ENCODE results near the gene DYNC1LI1. TPM values are rescaled to one million over a fixed set of nuclear protein-coding genes. Genes with fewer than 3 reads are reported as not detected.
"Not testable (repeated sequence)": the region's sequence is repeated elsewhere in the genome, so short reads cannot be mapped to it uniquely, and the experiment has no call there.

DYNC1LI1 gene
- total RNA-seq, 1 donor from 2014 or later, result 50.8 TPM

DNA sequence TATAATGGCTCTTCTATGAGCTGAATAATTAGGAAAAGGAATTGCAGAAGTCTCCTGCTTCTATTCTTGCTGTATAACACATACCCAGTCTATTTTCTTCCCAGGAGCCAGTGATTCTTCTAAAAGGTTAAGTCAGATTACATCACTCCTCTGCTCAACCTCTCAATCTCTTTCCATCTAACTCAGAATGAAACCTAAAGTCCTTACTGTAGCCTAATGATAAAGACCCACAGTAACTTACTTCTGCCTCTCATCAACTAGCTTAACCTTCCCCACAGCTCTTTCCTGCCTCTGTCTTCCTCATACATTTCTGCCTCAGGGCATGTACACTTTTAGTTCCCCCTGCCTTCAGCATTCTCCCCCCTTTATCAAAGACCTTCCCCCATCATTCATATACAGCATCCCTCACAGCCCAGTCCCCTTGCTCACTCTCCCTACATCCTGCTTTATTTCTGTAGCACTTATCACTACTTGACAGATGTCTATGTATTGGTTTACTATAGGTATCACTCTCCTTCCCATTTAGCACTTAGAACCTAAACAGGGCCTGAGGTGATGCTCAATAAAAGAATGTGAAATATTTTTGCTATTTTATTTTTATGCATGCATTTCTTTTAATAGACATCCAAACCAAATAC lies 39.5 kb downstream of the DYNC1LI1 start:
- DNase-seq, result no peak

DNA sequence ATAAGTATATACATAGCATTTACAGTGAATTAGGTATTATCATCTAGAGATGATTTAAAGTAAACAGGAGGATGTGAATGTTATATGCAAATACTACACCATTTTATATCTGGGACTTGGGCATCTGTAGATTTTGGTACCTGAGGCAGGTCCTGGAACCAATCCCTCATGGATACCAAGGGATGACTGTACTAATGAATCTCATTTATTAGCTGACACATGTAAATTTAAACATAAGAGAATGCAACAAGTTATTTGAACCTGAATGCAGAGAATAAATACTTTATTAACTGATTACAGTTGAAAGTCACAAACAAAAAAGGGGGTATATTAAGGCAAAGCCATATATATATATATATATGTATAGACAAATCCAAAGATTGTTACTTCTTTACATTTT lies 44.9 kb downstream of the DYNC1LI1 start:
- no peak for DNase-seq

DNA sequence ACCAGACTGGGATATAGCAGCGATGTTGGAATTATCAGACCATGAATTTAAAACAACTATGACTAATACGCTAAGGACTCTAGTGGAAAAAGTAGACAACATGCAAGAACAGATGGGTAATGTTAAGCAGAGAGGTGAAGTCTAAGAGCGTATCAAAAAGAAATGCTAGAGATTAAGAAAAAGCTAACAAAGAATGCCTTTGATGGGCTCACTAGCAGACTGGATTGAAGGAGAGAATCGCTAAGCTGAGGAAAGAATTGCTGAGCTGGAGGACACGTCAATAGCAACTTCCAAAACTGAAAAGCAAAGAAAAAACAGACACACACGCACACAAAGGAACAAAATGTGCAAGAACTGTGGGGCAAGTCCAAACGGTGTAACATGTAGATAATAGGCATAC lies 48.0 kb downstream of the DYNC1LI1 start:
- DNase-seq, result peak; percentile 31

DNA sequence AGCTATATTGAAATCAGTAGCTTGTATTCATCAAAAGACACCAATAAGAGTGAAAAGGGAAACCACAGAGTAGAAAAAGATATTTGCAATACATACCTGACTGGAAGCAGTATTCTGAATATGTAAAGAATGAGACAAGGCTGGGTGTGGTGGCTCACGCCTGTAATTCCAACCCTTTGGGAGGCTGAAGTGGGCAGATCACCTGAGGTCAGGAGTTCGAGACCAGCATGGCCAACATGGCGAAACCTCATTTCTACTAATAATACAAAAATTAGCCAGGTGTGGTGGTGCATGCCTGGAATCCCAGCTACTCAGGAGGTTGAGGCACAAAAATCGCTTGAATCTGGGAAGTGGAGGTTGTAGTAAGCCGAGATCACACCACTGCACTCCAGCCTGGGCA lies 51.7 kb downstream of the DYNC1LI1 start:
- DNase-seq, result not testable (repeated sequence)

DNA sequence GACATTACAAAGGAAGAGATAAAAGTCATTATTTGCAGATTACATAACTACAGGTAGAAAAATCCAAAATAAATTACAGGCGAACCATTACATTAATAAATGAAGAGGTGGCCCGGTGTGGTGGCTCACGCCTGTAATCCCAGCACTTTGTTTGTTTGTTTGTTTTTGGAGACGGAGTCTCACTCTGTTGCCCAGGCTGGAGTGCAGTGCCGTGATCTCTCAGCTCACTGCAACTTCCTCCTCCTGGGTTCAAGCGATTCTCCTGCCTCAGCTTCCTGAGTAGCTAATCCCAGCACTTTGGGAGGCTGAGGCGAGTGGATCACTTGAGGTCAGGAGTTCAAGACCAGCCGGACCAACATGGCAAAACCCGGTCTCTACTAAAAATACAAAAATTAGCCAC lies 53.9 kb downstream of the DYNC1LI1 start:
- not testable (repeated sequence) for DNase-seq

DNA sequence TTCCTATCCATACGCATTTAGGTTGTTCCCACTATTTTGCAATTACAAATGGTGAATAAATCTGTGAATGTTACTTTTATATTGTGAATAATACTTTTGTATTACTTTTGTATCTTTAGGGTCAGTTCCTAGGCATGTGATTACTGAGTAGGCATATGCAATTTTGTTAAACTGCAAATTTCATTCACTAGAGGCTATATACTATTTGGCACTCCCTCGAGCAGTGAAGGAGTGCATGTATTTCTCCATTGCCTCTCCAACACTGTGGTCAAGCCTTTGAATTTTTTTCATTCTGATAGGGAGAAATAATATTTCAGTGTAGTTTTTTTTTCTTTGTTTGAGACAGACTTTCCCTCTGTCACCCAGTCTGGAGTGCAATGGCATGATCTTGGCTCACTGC lies 59.7 kb downstream of the DYNC1LI1 start:
- DNase-seq, result no peak

DNA sequence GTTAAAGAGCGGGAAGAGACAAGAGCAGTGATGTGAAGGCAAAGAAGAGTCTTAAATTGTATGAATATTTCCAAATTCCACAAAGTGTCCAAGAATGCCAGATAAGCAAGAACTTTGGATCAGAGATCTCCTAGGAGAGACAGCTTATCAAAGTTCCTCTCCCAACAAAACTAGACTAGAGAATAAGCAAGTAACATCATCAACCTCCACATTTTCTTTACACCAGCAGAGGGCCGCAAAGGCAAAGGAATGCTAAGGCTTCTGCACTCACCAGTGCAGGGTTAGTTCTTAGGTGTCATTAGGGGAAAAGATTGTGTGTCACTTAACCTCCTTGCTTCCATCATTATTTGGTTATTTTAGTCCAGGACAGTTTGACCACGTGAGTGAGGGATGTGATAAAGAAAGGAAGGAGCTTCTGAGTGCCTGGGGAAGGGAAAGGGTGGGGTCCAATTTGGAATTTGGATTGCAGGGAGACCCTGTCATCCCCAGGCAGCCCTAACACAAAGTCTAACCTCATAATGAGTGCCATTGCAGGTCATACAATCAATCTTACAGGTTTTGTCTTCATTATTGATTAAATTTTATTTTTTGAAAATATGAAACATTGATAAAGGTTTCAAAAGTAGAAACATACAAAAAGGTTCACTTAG lies 60.5 kb downstream of the DYNC1LI1 start:
- peak; percentile 85 for DNase-seq

DNA sequence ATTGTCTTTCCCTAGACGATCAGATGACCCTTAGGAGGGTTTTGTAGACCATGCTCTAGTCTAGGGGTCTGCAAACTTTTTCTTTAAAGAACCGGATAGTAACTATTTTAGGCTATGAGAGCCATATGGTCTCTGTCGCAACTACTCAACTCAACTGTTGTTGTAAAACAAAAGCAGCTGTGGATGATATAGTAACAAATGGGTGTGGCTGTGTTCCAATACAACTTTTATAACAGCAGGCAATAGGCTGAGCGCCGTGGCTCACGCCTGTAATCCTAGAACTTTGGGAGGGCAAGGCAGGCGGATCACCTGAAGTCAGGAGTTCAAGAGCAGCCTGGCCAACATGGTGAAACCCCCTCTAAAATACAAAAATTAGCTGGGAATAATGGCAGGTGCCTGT lies 61.9 kb downstream of the DYNC1LI1 start:
- peak; percentile 45 for DNase-seq

DNA sequence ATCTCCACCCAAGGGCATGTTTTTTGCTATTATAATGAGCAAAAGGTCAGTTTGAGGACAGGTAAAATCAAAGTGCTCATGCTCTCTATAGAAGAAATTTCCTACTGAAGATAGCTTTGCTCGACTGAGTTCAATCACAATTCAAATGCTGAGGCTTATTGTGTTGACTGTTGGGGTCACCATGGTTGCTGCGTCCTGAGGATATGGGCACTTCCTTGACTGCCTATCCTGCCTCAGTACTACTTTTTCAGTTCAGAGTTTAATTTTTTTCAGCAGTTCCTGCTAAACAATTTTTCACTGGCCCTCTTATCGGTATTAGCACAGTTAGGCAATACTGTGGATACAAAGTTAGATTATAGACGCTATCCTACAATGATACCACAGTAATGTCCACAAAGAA lies 64.2 kb downstream of the DYNC1LI1 start:
- no peak for DNase-seq

DNA sequence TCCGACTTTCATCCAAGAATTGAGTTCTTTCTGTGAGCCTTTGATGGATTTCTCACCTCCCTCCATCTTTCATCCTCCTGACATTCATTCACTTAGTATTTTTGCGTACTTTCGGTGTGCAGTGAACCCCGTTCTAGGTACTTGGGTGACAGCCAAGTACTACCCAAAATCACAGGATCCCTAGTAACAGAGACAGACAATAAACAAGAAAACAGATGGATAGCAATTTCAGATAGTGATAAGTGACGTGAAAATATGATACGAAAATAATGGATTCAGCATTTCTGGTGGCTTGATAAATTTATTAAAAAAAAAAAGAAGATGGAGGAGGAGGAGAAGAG lies 67.7 kb downstream of the DYNC1LI1 start:
- DNase-seq, result no peak

DNA sequence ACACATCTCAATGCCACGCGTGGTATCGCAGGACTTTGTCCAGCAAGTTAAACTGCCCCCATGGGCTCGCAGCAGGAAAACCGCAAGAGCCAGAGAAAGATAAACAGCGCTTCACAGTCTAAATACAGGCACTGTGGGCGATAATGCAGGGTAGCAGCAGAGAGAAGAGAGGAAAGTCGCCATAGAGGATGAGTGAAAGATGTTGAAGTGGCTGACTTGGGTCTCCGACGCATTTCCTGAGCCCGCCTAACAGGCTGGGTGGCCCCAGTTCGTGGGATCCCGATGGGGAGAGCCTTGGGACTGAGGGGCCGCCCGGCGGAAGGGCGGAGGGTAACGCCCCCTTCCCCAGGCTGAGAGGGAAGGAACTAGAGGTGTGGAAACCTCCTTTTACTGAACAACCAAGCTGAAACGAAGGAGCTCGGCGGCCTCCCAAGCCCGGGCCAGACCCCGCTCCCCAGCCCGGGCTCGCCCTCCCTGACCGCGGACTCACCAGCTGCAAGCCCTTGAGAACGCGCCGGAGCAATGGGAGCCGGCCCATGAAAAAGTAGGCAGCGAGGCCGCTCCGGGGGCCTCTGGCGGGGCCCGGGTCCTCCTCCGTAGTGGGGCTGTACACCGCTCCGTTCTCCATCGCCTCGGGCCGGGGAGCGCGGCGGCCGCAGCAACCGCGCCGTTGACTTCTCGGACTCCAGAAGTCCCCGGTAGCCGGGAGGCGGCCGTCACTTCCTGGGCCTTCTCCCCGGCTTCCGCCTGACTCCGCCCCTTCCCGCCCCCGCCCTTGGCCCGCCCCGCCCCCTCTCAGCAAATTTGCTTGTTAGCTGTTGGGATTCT lies 68.3 kb downstream of the DYNC1LI1 start, which contains the start of gene CMTM6:
TSS of gene CMTM6 (minus strand) at position 735 of the 828 bp plus-strand sequence. CDS start at position 628, 107 bp downstream.
- DNase-seq, result peak; percentile 92

DNA sequence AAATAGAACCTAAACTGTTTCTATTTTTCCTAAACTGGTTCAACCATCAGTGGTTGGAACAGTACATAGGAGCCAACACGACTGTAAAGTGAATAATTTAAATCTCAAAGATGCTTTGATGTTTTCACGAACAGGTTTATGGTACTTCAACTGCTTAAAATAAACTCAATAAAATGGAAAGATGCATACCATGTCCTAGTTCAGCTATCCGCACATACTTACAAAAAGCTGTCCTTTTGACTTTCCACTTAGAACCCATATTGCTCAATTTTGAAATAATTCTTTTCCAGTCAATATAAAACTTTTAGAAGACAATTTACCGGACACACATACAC lies 68.9 kb downstream of the DYNC1LI1 start:
- no peak for DNase-seq

DNA sequence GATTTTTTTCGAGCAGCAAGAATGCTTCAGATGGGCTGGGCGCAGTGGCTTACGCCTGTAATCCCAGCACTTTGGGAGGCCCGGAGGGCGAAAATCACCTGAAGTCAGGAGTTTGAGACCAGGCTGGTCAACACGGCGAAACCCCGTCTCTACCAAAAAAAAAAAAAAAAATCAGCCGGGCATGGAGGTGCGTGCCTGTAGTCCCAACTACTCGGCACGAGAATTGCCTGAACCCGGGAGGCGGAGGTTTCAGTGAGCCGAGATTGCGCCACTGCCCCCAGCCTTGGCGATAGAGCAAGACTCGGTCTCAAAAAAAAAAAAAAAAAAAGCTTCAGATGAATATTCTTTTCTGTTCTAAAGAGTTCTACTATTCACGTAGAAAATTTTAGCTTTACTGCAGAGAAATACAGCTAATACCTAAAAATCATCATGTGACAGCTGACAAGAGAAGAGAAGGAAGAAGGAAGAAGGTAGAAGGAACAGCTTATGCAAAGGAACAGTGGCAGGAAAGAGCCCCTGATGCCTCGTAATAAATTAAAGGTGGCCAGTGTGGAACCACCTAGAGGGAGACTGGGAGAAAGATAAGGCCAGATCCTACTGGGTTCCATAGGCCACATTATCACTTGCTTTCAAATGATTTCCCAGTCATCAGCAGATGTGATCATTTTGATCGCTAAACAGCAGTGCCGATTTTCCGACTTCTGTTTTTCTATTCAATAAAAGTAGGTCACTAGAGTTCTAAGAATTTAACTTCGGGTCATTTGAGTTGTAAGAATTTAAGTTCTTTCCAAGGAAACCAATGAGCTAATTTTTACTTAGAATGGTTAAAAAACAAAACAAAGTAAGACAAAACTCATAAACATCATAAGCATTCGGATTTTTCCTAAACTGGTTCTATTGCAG lies 69.5 kb downstream of the DYNC1LI1 start:
- no peak for DNase-seq

DNA sequence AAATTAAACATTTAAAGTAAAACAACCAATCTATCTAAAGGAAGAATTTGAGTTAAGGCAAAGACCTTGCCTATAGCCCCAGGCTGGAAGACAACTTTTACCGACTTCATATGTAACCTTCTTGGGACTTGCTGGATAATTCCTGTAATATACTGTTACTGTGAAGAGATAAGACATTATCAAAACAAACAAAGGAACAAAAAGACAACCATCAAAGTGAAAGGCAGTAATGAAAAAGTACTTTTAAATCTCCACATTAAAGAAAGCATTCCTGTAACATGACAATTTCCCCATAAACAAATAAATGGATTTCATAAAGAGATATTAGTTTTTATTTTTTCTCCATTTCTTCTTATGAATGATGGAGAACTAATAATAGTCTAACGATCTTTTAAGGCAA lies 70.4 kb downstream of the DYNC1LI1 start:
- DNase-seq, result no peak

DNA sequence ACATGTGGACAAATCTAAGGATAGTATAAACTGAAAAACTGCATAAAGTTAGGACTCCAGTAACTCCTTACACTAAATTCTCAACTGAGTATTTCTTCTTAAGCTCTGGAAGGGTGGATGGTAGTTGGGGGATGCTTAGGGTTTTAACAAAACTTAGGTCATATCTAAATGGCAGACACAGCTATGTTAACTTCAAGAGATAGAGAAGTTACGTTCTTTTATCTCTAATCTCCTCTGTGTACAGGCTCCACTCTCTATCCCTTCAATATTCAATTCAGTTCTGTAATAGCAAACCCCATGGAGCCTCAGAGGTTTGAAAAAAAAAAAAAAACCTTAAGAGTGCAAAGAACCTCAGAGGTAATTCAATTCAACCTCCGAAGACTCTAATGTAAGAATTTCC lies 71.1 kb downstream of the DYNC1LI1 start:
- DNase-seq, result no peak

DNA sequence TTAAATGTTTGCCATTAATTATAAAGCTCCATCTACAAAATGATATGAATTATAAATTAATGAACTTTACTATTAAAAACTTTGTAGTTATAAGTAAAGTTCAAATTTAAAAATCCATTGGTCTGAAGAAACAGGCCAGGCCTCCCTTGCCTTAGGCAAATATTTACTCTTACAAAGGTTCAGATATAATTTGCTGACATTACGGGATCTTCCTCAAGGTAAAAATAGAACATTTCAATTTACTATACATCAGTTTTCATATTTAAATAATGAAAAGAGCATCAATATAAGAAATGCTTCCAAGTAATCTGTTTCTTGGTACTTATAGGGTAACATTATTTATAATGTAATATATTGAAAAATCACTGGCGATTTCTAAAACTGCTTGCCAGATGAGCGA lies 71.7 kb downstream of the DYNC1LI1 start:
- DNase-seq, result no peak

DNA sequence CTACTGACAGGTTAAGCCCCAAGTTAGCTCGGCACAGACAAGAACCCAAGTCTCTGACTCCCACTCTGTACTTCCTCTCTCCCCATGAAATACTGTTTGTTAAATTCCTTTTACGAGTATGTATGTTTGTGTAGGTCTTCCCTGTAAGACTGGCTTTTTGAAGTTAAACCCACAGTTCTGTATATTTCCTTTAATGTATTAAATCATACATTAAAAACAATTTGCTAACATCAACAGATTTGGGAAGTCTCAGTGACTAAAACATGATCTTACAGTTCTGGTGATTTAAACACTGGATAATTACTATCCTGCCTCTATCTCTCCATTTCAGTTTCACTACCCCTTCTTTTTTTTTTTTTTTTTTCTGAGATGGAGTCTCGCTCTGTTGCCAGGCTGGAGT lies 72.4 kb downstream of the DYNC1LI1 start:
- no peak for DNase-seq

DNA sequence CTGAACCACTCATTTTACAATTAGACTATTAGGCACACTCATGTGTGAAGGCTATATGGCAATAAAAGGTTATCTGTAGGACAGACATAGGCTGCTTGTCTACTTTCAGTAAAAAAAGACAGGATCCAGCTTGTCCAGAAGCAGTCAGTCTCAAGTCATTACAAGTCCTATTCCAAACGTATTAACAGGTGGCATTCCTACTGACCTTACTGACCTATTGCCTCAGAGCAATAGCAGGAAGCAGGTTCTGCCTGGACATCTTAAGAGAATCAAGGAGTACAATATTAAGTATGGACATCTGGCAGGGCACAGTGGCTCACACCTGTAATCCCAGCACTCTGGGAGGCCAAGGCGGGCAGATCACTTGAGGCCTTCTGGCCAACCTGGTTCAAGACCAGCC lies 75.0 kb downstream of the DYNC1LI1 start:
- no peak for DNase-seq

DNA sequence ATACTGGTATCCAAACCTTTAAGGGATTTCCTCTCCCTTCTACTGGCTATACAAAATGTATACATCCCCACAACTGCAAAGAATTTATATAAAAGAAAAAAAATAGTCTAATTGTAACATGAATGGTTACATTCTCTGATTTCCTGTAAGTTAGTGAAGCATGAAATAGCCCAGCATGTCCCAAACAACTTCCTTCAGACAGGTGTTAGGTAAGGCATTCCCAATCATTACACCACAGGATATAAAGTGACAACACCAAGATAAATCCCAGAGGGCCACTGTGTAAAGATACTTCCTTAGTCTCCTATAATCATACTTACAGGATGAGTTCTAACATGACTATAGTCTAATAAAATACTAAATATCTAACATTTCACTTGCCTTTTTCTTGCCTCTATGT lies 75.6 kb downstream of the DYNC1LI1 start:
- no peak for DNase-seq

DNA sequence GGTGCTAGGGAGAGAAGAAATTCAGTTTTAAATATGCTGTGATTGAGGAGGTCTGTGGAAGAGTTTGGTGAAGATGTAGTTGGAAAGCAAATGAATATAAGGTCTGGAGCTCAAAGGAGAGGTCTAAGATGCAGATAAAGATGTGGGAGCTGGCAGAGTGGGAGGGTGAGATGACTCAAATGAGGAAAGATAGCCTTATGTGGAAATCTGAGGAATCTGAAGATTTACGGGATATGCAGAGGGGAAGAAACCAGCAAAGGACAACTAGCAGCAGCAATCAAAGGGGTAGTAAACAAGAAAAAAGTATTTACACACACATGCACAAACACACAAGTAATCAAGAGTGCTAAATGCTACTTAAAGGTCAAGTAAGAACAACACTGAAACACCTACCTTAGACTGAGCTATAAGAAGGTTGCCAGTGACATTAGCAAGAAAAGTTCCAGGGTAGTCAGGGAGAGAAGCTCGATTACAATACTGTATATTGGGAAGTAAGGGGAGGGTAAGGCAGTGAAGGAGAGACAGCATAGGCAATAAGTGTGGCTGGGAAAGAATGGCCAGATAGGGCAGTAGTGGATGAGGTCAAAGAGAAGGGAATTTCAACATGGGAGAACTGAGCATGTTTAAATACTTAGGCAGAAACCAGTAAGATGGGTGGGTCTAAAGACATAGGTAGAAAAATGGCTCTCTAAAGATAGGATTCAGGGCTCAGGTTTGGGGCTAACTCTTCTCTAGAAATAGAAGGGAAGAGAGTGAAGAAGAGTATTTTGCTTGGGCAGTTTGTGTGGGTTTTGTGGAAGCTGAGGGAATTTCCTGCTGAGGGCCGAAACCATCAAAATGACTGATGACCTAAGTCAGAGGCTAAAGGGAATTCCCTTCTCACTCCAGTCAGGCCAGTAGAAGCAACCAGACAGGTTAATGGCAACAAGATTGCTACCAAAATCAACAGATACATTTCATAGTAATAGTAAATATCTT lies 76.9 kb downstream of the DYNC1LI1 start:
- no peak for DNase-seq

Data from tongue (tissue), 2 donors.